Thyroid gland (tissue), 4 donors: ENCODE results near the gene RORC. TPM values are rescaled to one million over a fixed set of nuclear protein-coding genes. Genes with fewer than 3 reads are reported as not detected.
"Not testable (repeated sequence)": the region's sequence is repeated elsewhere in the genome, so short reads cannot be mapped to it uniquely, and the experiment has no call there.

ENCODE experiments used
- DNase-seq, 2 donors: peaks; one replicate each; pipeline ENCODE4 v3.0.0-alpha.2; 2019
- H3K27ac ChIP-seq, 3 donors: fragments of 200-600 bp; sonication (generic); 1 replicate in 2 of 3; 2 replicates in 1 of 3; pipeline ENCODE4 v1.5.1; 2016 to 2019; ENCODE audit warnings: mild to moderate bottlenecking in 1 of 3, moderate library complexity in 1 of 3
- H3K27me3 ChIP-seq: fragments of 200-600 bp; sonication (generic); one replicate; pipeline ENCODE4 v1.5.1; 2019
- H3K36me3 ChIP-seq, 2 donors: fragments of 200-600 bp; sonication (generic); one replicate each; pipeline ENCODE4 v1.5.1; 2016 to 2019
- H3K4me1 ChIP-seq, 2 donors: fragments of 200-600 bp; sonication (generic); one replicate each; pipeline ENCODE4 v1.5.1; 2017 to 2019
- H3K4me3 ChIP-seq, 3 donors: fragments of 200-600 bp; sonication (generic); replicated peaks in 1 of 3; 1 replicate in 2 of 3; 2 replicates in 1 of 3; pipeline ENCODE4 v1.5.1; 2016; ENCODE audit warnings: mild to moderate bottlenecking in 1 of 3
- H3K9me3 ChIP-seq: fragments of 200-600 bp; sonication (generic); one replicate; pipeline ENCODE4 v1.5.1; 2017
- POLR2A ChIP-seq, 2 donors: fragments of 450-650 bp; IDR thresholded peaks; one replicate each; pipeline ENCODE4 v1.6.1; 2017; ENCODE audit warnings: antibody characterized with exemption in 2 of 2, mild to moderate bottlenecking in 2 of 2, moderate library complexity in 1 of 2
- WGBS, 2 donors: methylation state at CpG; one replicate each; pipeline ENCODE4 v1.1.5; 2017; 5-methylcytosine and 5-hydroxymethylcytosine counted together
- intact Hi-C: fragments of 100-400 bp; cut with DNase I; formaldehyde crosslinking; loops from one replicate; pipeline ENCODE4 v1.15.1; 2023
- total RNA-seq, 4 donors: library from RNA; depleted of rRNA; stranded (reverse); fragments of >200 nt; gene quantifications; one replicate each; pipeline ENCODE4 v1.2.3, GENCODE V29; 2016
- TF ChIP-seq, protein P1 (sequence below), 6 experiments: fragments of 200-600 bp in 3 of 6; fragments of 450-650 bp in 3 of 6; sonication (generic) in 3 of 6; IDR thresholded peaks; one replicate each; pipeline ENCODE4 v1.5.1; 2016 to 2019; ENCODE audit warnings: antibody characterized with exemption in 6 of 6, mild to moderate bottlenecking in 2 of 6, inconsistent platforms in 1 of 6, moderate library complexity in 1 of 6

Gene RORC
- total RNA-seq, result 10 to 100 TPM; 29.7 to 48.4 (median 38.8) TPM

DNA sequence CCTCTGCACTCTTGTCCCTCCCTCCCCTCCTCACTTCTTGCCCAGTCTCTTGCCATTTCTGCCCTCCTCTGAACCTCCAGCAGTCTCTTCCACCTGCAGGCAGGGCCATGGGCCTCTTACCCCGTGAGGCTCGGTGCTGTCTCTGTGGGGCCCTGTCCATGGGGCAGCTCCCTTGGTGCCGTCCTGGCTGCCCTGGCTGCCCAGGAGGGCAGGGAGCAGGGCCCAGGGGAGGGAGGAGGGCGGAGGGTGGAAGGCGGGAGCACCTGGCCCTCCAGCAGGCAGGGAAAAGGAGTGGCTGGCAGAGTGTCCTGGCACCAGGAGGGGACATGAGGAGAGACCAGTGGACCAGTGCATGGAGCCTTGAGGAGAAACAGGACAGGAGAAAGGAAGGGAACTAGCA is at the start of gene RORC:
Gene RORC (minus strand): TSS at position 198 of the 400 bp plus-strand sequence. CDS start 38 bp downstream, at position 160.
- Histone ChIP-seq H3K4me1 (peaks cover 40 to 54% of the 10 kb centered on the region in 2 donors), H3K4me3 (peak within 1 kb of the TSS; percentile 7 to 36 (median 35)), H3K27ac (peak within 1 kb of the TSS; percentile 78 to 89 (median 79)), H3K27me3 (no peaks in the 10 kb centered on the region), H3K9me3 (no peaks in the 10 kb centered on the region), H3K36me3 (no peaks in the 10 kb centered on the region)
- intact Hi-C loops, result loop anchor here (10.0 kb wide), 2 partner anchors 97 to 297 kb away; no protein-coding TSS in a partner anchor
- DNase-seq, result peak; percentile 91 to 93
- 29 to 41% methylated on average over 5 of the region's 5 CpGs for WGBS, 2 donors
- peak; percentile 69 to 82 for TF ChIP-seq POLR2A (IDR thresholded peaks at IDR 0.05)
- TF ChIP-seq, protein P1, sequence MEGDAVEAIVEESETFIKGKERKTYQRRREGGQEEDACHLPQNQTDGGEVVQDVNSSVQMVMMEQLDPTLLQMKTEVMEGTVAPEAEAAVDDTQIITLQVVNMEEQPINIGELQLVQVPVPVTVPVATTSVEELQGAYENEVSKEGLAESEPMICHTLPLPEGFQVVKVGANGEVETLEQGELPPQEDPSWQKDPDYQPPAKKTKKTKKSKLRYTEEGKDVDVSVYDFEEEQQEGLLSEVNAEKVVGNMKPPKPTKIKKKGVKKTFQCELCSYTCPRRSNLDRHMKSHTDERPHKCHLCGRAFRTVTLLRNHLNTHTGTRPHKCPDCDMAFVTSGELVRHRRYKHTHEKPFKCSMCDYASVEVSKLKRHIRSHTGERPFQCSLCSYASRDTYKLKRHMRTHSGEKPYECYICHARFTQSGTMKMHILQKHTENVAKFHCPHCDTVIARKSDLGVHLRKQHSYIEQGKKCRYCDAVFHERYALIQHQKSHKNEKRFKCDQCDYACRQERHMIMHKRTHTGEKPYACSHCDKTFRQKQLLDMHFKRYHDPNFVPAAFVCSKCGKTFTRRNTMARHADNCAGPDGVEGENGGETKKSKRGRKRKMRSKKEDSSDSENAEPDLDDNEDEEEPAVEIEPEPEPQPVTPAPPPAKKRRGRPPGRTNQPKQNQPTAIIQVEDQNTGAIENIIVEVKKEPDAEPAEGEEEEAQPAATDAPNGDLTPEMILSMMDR (IDR thresholded peaks at IDR 0.05), result peak in 1 of 6 experiments; percentile 24

DNA sequence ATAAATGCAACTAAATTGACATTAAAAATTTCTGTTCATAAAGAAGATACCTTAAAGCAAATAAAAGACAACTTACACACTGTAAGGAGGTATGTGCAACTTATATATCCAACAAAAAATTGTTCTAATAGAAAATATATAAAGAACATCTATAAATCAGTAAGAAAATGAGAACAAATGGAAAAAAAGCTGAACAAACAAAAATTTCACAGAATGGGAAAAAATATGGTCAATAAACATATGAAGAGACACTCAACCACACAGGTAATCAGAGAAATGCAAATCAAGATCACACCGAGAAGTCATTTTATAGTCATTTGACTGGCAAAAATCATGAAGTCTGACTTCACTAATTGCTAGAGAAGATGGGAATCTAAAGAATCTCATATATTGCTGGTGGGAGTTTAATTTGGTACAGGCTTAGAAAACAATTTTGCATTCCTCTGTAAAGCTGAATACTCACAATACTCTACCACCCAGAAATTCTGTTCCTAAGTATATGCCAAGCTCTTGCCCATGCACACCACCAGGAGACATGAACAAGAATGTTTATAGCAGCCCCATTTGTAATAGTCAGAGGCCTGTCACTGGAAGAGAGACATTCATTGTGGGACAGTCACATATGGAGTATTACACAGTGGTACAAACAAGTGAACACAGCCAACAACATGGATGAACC is 44.0 kb upstream of the RORC start:
- no peak for DNase-seq
- no peak for TF ChIP-seq POLR2A (IDR thresholded peaks at IDR 0.05)
- TF ChIP-seq, protein P1 (IDR thresholded peaks at IDR 0.05), result no peak
- no peak overlapping the region for H3K4me3 ChIP-seq
- 93 to 96% methylated on average over 1 of the region's 1 CpG for WGBS, 2 donors
- no peak overlapping the region for H3K27ac ChIP-seq
- intact Hi-C loops, result no loop called here
- H3K9me3 ChIP-seq, result no peaks in the 10 kb centered on the region
- H3K27me3 ChIP-seq, result no peaks in the 10 kb centered on the region
- no peaks in the 10 kb centered on the region for H3K4me1 ChIP-seq
- H3K36me3 ChIP-seq, result no peaks in the 10 kb centered on the region

DNA sequence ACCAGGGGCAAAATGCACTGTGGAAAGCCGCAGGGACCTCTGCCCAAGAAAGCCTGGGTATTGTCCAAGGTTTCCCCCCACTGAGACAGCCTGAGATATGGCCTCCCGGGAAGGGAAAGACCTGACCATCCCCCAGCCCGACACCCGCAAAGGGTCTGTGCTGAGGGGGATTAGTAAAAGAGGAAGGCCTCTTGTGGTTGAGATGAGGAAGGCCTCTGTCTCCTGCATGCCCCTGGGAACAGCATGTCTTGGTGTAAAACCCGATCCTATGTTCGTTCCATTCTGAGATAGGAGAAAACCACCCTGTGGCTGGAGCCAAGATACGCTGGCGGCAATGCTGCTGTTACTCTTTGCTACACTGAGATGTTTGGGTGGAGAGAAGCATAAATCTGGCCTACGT is 41.2 kb upstream of the RORC start:
- H3K27ac ChIP-seq, H3K36me3 ChIP-seq, H3K4me1 ChIP-seq, H3K4me3 ChIP-seq, H3K27me3 ChIP-seq, H3K9me3 ChIP-seq, DNase-seq, intact Hi-C loops: not testable (repeated sequence)
- 82 to 86% methylated on average over 9 of the region's 9 CpGs for WGBS, 2 donors

DNA sequence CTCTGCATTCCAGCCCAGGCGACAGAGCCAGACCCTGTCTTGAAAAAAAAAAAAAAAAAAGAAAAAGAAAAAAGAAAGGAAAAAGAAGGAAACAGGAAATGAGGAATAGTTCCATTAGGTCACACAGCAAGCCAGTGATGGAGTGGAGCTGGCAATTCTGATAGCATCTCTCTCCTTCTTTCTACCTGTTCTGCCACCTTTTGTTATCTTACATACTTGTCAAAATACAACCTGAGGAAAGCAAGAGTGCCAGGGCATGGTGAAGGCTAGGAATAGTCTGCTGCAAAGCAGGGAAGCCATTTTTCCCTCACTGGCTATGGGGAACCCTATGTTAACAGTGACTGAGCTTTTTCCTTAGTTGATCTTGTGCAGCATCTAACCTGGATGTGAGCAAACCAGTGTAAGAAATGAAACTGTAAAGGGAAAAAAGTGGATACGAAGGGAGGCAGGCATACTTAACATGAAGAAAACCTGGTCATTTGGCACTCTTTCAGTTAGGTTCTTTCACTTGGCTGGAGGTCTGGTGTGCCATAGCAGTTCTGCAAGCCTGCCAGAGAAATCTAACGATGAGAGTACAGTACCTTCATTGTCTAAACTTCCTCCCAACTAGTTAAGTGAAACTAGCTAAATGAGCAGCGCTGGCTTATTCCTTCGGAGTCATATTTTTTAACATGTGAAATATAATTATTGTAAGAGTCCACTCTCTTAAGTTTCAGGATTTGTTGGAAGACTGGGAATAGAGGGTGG is 39.9 kb upstream of the RORC start:
- Histone ChIP-seq H3K9me3 (no peaks in the 10 kb centered on the region), H3K27ac (no peak overlapping the region), H3K27me3 (no peaks in the 10 kb centered on the region), H3K4me3 (no peak overlapping the region), H3K36me3 (no peaks in the 10 kb centered on the region), H3K4me1 (no peaks in the 10 kb centered on the region)
- TF ChIP-seq, protein P1 (IDR thresholded peaks at IDR 0.05), result no peak
- TF ChIP-seq POLR2A (IDR thresholded peaks at IDR 0.05), result no peak
- 50 to 63% methylated on average over 5 of the region's 5 CpGs for WGBS, 2 donors
- intact Hi-C loops, result no loop called here
- no peak for DNase-seq

DNA sequence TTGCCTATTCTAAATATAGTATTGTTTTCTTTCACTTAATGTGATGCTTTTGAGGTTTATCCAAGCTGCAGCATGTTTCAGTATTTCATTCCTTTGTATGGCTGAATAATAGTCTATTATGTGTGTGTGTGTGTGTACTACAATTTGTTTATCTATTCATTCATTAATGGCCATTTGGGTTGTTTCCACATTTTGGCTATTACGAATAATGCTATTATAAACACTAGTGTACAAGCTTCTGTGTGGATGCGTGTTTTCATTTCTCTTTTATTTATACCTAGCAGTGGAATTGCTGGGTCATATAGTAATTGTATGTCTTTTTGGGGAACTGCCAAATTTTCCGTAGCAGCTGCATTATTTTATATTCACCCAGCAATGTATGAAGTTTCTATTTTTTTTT is 36.9 kb upstream of the RORC start:
- no peak overlapping the region for H3K27ac ChIP-seq
- intact Hi-C loops, result no loop called here
- no peaks in the 10 kb centered on the region for H3K4me1 ChIP-seq
- no peaks in the 10 kb centered on the region for H3K9me3 ChIP-seq
- no peaks in the 10 kb centered on the region for H3K36me3 ChIP-seq
- no peak for DNase-seq
- H3K4me3 ChIP-seq, result no peak overlapping the region
- WGBS, 2 donors, result 60 to 69% methylated on average over 3 of the region's 3 CpGs
- no peak for TF ChIP-seq POLR2A (IDR thresholded peaks at IDR 0.05)
- TF ChIP-seq, protein P1 (IDR thresholded peaks at IDR 0.05), result no peak
- no peaks in the 10 kb centered on the region for H3K27me3 ChIP-seq
